IPS-18a (cell line): ENCODE results near the gene CAMSAP1.

ENCODE experiments used
- H3K27ac ChIP-seq: one replicate; pipeline ENCODE4 v1.5.1; 2013; ENCODE audit warnings: low read length
- H3K27me3 ChIP-seq: one replicate; pipeline ENCODE4 v1.6.1; 2013; ENCODE audit warnings: mild to moderate bottlenecking, low read length; ENCODE audit not compliant: control insufficient read depth, insufficient read depth
- H3K36me3 ChIP-seq: one replicate; pipeline ENCODE4 v1.6.1; 2013; ENCODE audit warnings: low read depth, low read length; ENCODE audit not compliant: control insufficient read depth
- H3K4me1 ChIP-seq: one replicate; pipeline ENCODE4 v1.6.1; 2013; ENCODE audit warnings: low read depth, low read length; ENCODE audit not compliant: control insufficient read depth
- H3K4me3 ChIP-seq: one replicate; pipeline ENCODE4 v1.5.1; 2013; ENCODE audit warnings: low read length
- H3K9ac ChIP-seq: one replicate; pipeline ENCODE4 v1.6.1; 2013; ENCODE audit warnings: mild to moderate bottlenecking, low read length, moderate library complexity
- H3K9me3 ChIP-seq: one replicate; pipeline ENCODE4 v1.6.1; 2013; ENCODE audit warnings: low read depth, low read length; ENCODE audit not compliant: control insufficient read depth

The CAMSAP1 gene

GRCh38 chr9:135761845-135762168, 145.5 kb downstream of the CAMSAP1 start:
- Histone ChIP-seq H3K27ac (no peak overlapping the region), H3K4me1 (no peaks in the 10 kb centered on the region), H3K4me3 (no peak overlapping the region), H3K9me3 (no peaks in the 10 kb centered on the region), H3K36me3 (no peaks in the 10 kb centered on the region), H3K27me3 (no peaks in the 10 kb centered on the region), H3K9ac (no peak overlapping the region)

DNA sequence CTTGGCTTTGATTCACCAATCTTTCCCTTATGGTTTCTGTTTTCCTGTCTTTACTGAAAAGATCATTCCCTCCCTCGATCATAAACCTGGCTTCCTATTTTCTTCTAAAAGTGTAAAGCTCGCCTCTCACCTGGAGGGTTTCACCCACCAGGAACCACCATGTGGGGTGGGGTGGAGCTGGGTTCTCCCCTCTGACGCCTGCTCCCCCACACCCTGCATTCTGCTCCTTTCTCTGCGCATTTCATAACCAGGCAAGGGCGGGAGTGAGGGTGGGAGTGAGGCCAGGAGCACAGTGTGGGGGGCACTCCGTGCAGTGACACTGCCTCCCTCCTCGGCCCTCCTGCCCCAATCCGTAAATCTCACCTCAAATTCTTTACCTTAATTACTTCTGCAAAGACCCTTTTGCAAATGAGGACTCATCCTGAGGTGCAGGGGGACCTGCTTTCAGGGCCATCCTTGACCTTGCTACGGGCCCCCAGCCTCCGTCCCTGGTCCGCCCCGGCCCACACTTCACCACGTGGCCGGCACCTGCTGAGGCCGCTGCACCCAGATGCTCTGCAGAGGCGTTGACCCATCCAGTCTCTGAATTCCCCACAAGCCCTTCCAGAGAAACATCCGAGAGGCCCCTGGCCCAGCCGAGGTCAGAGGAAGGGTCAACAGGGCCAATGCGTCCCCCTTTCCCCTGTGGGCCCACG, 146.0 kb downstream of the CAMSAP1 start:
- Histone ChIP-seq H3K4me3 (no peak overlapping the region), H3K36me3 (no peaks in the 10 kb centered on the region), H3K27me3 (no peaks in the 10 kb centered on the region), H3K4me1 (no peaks in the 10 kb centered on the region), H3K27ac (no peak overlapping the region), H3K9me3 (no peaks in the 10 kb centered on the region), H3K9ac (no peak overlapping the region)

DNA sequence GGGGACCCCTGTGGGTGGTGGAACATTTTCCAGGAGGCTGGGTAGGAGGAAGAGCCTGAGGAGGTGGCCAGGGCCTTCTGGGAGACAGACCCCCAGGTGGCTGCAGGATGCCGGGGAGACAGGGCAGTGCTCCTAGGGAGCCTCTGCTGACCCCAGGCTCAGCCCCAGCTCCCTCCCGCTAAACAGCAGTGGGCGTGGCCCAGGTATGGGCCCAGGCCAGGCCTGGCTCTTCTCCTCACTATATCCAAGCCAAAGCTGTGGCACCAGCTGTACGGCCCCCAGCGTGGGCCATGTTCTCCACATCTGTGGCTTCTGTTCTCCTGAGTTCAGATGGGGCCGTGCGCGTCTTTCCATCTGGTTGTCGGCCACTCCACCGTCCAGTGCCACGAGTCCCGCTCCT, 146.9 kb downstream of the CAMSAP1 start:
- H3K27me3 ChIP-seq: no peaks in the 10 kb centered on the region
- no peaks in the 10 kb centered on the region for H3K9me3 ChIP-seq
- H3K36me3 ChIP-seq: no peaks in the 10 kb centered on the region
- H3K27ac ChIP-seq: no peak overlapping the region
- H3K4me3 ChIP-seq: no peak overlapping the region
- H3K4me1 ChIP-seq: no peaks in the 10 kb centered on the region
- H3K9ac ChIP-seq: no peak overlapping the region

DNA sequence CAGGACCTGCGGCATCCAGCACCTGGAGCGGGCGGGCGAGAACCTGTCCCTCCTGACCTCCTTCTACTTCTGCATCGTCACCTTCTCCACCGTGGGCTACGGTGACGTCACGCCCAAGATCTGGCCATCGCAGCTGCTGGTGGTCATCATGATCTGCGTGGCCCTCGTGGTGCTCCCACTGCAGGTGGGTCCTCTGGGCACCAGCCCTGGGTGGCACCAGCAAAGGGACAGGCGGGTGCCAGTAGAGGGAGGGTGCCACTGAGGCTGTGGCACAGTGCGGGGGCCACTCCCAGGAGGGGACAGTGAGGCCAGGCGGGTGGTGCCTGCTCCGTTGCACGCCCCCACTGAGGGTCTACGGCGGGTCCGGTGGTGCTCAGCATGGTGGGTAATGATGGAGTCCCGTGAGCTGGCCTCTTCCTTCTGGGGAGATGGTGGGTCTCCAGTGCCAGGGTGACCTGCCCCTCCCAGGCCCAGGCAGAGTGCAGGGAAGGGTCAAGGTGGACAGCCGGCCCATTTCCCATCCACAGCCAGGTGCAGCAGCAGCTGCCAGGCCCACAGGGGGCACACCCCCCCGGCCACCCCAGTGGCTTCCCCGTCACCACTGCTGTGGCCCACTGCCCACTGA, 147.6 kb downstream of the CAMSAP1 start:
- Histone ChIP-seq H3K4me1 (no peaks in the 10 kb centered on the region), H3K36me3 (no peaks in the 10 kb centered on the region), H3K9me3 (no peaks in the 10 kb centered on the region), H3K9ac (no peak overlapping the region), H3K27me3 (no peaks in the 10 kb centered on the region), H3K27ac (no peak overlapping the region), H3K4me3 (no peak overlapping the region)

DNA sequence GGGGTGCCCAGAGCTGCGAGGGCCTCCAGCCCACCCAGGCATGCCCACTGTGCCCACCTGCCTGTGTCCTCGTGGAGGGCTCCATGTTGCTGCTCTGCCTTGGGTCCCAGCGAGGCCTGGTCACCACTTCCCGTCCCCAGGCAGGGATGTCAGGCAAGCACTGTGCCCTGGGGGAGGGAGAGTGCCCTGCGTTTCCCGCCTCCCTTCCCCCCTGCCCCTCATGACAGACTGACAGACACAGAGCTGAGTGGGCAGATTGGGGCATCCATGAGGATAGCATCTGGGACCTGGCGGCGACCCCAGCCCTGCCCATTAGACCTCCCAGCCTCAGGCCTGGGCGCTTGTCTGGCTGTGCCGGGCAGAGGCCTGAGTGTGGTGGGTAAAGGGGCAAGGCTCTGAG, 148.5 kb downstream of the CAMSAP1 start:
- H3K4me1 ChIP-seq: no peaks in the 10 kb centered on the region
- no peak overlapping the region for H3K27ac ChIP-seq
- no peak overlapping the region for H3K4me3 ChIP-seq
- no peaks in the 10 kb centered on the region for H3K27me3 ChIP-seq
- H3K9ac ChIP-seq: no peak overlapping the region
- H3K36me3 ChIP-seq: no peaks in the 10 kb centered on the region
- H3K9me3 ChIP-seq: no peaks in the 10 kb centered on the region
